GM08714 (cell line): ENCODE measurements around the gene RAP1A.
"Not testable (repeated sequence)": the region's sequence is repeated elsewhere in the genome, so short reads cannot be mapped to it uniquely, and the experiment has no call there.

Experiments
- H3K4me3 ChIP-seq: fragments of 200-500 bp; sonication (Bioruptor generic); 2 replicates; pipeline ENCODE4 v1.5.1; 2014; ENCODE audit warnings: mild to moderate bottlenecking, low read length, inconsistent platforms
- ZNF274 ChIP-seq: IDR thresholded peaks from 2 replicates; pipeline ENCODE4 v1.6.1; 2012; ENCODE audit warnings: mild to moderate bottlenecking, low read depth, low read length

RAP1A gene

GRCh38 chr1:111736548-111737215 lies 117.1 kb downstream of the RAP1A start:
- H3K4me3 ChIP-seq = no peak overlapping the region
- TF ChIP-seq ZNF274 = no peak

- H3K4me3 ChIP-seq = peak overlapping the region; percentile 73; the same call in 1 of the 2 replicates
- TF ChIP-seq ZNF274 = no peak
These were observed 117.9 kb downstream of the RAP1A start for GRCh38 chr1:111737216-111738132.

GRCh38 chr1:111738133-111738435 lies 118.5 kb downstream of the RAP1A start:
- H3K4me3 ChIP-seq = peak overlapping the region; percentile 73; the same call in 1 of the 2 replicates
- TF ChIP-seq ZNF274 = no peak

GRCh38 chr1:111738436-111739193 lies 119.0 kb downstream of the RAP1A start:
- H3K4me3 ChIP-seq = peak overlapping the region; percentile 73
- TF ChIP-seq ZNF274 = no peak

GRCh38 chr1:111739194-111739924 lies 119.8 kb downstream of the RAP1A start, which contains the start of gene INKA2:
Gene INKA2 (minus strand): TSS chr1:111739395. CDS start chr1:111739242, 153 bp downstream.
- TF ChIP-seq ZNF274 = no peak
- peak within 1 kb of the TSS; percentile 73 for H3K4me3 ChIP-seq

GRCh38 chr1:111739925-111740765 lies 120.6 kb downstream of the RAP1A start:
- peak overlapping the region; percentile 73; the same call in 1 of the 2 replicates for H3K4me3 ChIP-seq
- TF ChIP-seq ZNF274 = no peak

- H3K4me3 ChIP-seq = not testable (repeated sequence)
These were observed 122.7 kb downstream of the RAP1A start for GRCh38 chr1:111742292-111742691.

GRCh38 chr1:111742938-111743549 lies 123.5 kb downstream of the RAP1A start:
- TF ChIP-seq ZNF274 = no peak
- H3K4me3 ChIP-seq = no peak overlapping the region

- TF ChIP-seq ZNF274 = no peak
These were observed 124.1 kb downstream of the RAP1A start for GRCh38 chr1:111743679-111744101.

GRCh38 chr1:111745675-111746613 lies 126.4 kb downstream of the RAP1A start:
- H3K4me3 ChIP-seq = no peak overlapping the region
- TF ChIP-seq ZNF274 = no peak

More at GRCh38 chr1:111743679-111744101, 124.1 kb downstream of the RAP1A start:
- no peak overlapping the region for H3K4me3 ChIP-seq

GRCh38 chr1:111746614-111746999 lies 127.0 kb downstream of the RAP1A start:
- no peak for TF ChIP-seq ZNF274
- H3K4me3 ChIP-seq = no peak overlapping the region
